ENCODE measurements around the gene USP48. TPM values are rescaled to one million over a fixed set of nuclear protein-coding genes. Genes with fewer than 3 reads are reported as not detected.

Gene USP48
- total and polyA plus RNA-seq, 2 of the 8 experiments (the other 6 are each of a cell fraction or from before 2014, with no cell fraction given) = 12.8 to 83.5 TPM

- no peak for TF ChIP-seq RXRA (IDR thresholded peaks at IDR 0.05; ENCODE audit: insufficient read depth, low read depth, low read length)
- no peak for TF ChIP-seq GABPA (IDR thresholded peaks at IDR 0.05; ENCODE audit: borderline replicate concordance, insufficient read depth, low read length)
- no peak for TF ChIP-seq PHF8 (conservative IDR thresholded peaks at IDR 0.05; ENCODE audit: low read depth, low read length)
- TF ChIP-seq CHD7 (IDR thresholded peaks at IDR 0.05; ENCODE audit: insufficient replicate concordance, low read length) = no peak
- peak in 1 of 2 experiments; percentile 44; a peak in 1 of 3 replicates for TF ChIP-seq EP300 (IDR thresholded peaks at IDR 0.05; ENCODE audit: borderline replicate concordance in 1 of 2, low read depth in 2 of 2, low read length in 2 of 2)
- no peak for TF ChIP-seq ZNF274 (IDR thresholded peaks at IDR 0.05; ENCODE audit: borderline replicate concordance, extremely low read depth, low read length)
- 0 out of 2 replicates have a peak, but pooled peaks have one; percentile 32 for TF ChIP-seq MAX (IDR thresholded peaks at IDR 0.05)
- TF ChIP-seq RAD21 (IDR thresholded peaks at IDR 0.05 in 1 of 2, conservative IDR thresholded peaks at IDR 0.05 in 1 of 2; ENCODE audit: low read depth in 2 of 2, low read length in 2 of 2) = peak; percentile 76 to 82
Measured at GRCh38 chr1:21659099-21659923, 123.6 kb downstream of the USP48 start (continued).
